GM19455 (cell line): ENCODE results near the gene CHRNE.
"Not testable (repeated sequence)": the region's sequence is repeated elsewhere in the genome, so short reads cannot be mapped to it uniquely, and the experiment has no call there.

Source experiments
- ATAC-seq: cut with Tn5 transposase; IDR thresholded peaks from one replicate; pipeline ENCODE4 v1.9.1; 2021; ENCODE audit not compliant: unreplicated experiment

The CHRNE gene

GRCh38 chr17:4939796-4940554 lies 37.1 kb upstream of the CHRNE start, which contains the start of the genes RNF167 and SLC25A11:
Gene RNF167, plus strand, starts transcription at chr17:4940268. Its CDS starts 642 bp downstream, at chr17:4940910.
Gene SLC25A11, minus strand, starts transcription at chr17:4940046. Its CDS starts 136 bp downstream, at chr17:4939910.
- peak; percentile 65 for ATAC-seq

GRCh38 chr17:4939546-4939795 lies 36.6 kb upstream of the CHRNE start:
- peak; percentile 32 for ATAC-seq

- ATAC-seq: no peak
These were observed 36.0 kb upstream of the CHRNE start for GRCh38 chr17:4938688-4939545.

GRCh38 chr17:4938069-4938491 lies 35.2 kb upstream of the CHRNE start:
- no peak for ATAC-seq

- no peak for ATAC-seq
These were observed 34.7 kb upstream of the CHRNE start for GRCh38 chr17:4937553-4937952.

- no peak for ATAC-seq
These were observed 33.5 kb upstream of the CHRNE start for GRCh38 chr17:4936436-4936835.

- ATAC-seq: no peak
These were observed 32.8 kb upstream of the CHRNE start for GRCh38 chr17:4935650-4936049.

- ATAC-seq: no peak
These were observed 31.5 kb upstream of the CHRNE start for GRCh38 chr17:4934173-4934979.

- no peak for ATAC-seq
These were observed 30.7 kb upstream of the CHRNE start for GRCh38 chr17:4933646-4934045.

- no peak for ATAC-seq
These were observed 29.9 kb upstream of the CHRNE start for GRCh38 chr17:4932756-4933155.

GRCh38 chr17:4931963-4932362 lies 29.1 kb upstream of the CHRNE start, which contains the start of gene GP1BA:
Gene GP1BA, plus strand, starts transcription at chr17:4932277. Its CDS starts 328 bp downstream, at chr17:4932605.
- ATAC-seq: no peak

- ATAC-seq: no peak
These were observed 26.0 kb upstream of the CHRNE start for GRCh38 chr17:4928881-4929280.

GRCh38 chr17:4926577-4927335 lies 23.9 kb upstream of the CHRNE start:
- not testable (repeated sequence) for ATAC-seq

GRCh38 chr17:4921320-4921719 lies 18.4 kb upstream of the CHRNE start:
- ATAC-seq: no peak

- no peak for ATAC-seq
These were observed 17.6 kb upstream of the CHRNE start for GRCh38 chr17:4920351-4921048.

- no peak for ATAC-seq
These were observed 16.7 kb upstream of the CHRNE start for GRCh38 chr17:4919511-4920047.

- not testable (repeated sequence) for ATAC-seq
These were observed 11.7 kb upstream of the CHRNE start for GRCh38 chr17:4914551-4914950.

GRCh38 chr17:4913994-4914393 lies 11.1 kb upstream of the CHRNE start:
- no peak for ATAC-seq

GRCh38 chr17:4908711-4909496 lies 6.0 kb upstream of the CHRNE start:
- no peak for ATAC-seq
